GM19328 (cell line): ENCODE results near the gene C1orf21.

ENCODE experiments used
- ATAC-seq: cut with Tn5 transposase; IDR thresholded peaks from one replicate; pipeline ENCODE4 v1.9.1; 2021; ENCODE audit warnings: mild to moderate bottlenecking, moderate library complexity; ENCODE audit not compliant: unreplicated experiment

Gene C1orf21

GRCh38 chr1:184539580-184539979, 152.8 kb downstream of the C1orf21 start:
- no peak for ATAC-seq

- no peak for ATAC-seq
Measured at GRCh38 chr1:184541537-184542152, 154.8 kb downstream of the C1orf21 start.

GRCh38 chr1:184542291-184542690, 155.5 kb downstream of the C1orf21 start:
- ATAC-seq, result no peak

DNA sequence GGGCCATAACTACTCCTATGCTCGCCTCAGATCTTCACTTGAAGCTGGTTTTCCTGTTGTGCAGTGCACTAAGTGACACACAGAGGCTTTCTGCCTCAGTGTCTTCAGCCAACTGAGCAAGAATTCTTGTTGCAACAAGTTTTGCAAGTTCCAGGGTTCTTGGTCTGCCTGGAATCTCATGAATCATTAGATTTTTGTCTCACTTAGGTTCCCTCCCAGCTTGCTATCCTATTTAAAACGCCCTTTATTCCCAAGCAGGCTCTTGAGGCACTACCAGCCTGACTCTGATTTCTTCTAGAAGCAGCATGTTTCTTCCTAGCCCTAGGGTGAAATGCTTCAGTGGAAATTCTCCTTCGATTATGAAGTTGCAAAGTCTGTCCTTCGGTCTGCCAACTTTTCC, 158.8 kb downstream of the C1orf21 start:
- no peak for ATAC-seq

GRCh38 chr1:184552446-184552845, 165.6 kb downstream of the C1orf21 start:
- ATAC-seq, result no peak

- no peak for ATAC-seq
Measured at GRCh38 chr1:184553845-184554244, 167.0 kb downstream of the C1orf21 start.

GRCh38 chr1:184555665-184556641, 169.1 kb downstream of the C1orf21 start:
- no peak for ATAC-seq

DNA sequence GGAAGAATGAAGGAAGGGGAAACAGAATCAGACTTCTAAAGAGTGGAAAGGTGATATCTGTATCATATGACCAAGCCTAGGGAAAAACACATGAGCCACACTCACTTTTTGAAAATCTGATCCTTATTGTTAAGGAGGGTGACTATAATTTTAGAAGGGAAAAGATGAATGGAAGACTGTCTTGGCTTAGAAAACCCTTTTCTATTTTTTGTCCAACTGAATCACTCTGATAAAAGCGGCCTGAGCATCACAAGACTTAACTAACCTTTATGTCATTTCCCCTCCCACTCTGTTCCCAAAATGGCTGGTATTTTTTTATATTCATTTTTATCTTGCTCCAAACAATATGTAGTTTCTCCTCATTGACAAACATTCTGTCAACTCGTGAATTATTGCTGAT, 169.8 kb downstream of the C1orf21 start:
- no peak for ATAC-seq

- no peak for ATAC-seq
Measured at GRCh38 chr1:184557423-184558347, 170.9 kb downstream of the C1orf21 start.

- no peak for ATAC-seq
Measured at GRCh38 chr1:184558691-184559090, 171.9 kb downstream of the C1orf21 start.

- no peak for ATAC-seq
Measured at GRCh38 chr1:184559117-184559713, 172.4 kb downstream of the C1orf21 start.

DNA sequence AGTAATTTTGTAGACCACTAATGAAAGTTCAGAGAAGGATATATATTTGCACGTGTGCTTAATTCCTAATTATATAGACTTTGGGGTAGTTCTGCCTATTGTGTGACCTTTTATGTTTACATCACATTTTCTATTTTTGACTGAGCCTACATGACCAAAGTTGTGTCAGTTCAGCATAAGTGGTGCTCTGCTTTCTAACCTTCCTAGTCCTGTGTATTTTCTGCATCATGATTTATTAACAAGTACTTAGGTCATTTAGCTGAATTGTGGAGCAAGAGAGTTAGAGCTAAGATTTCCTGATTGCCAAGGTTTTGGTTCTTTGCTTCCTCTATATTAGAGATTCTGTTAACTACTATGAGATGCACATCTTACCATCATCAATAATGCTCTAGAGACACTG, 176.0 kb downstream of the C1orf21 start:
- ATAC-seq, result no peak

DNA sequence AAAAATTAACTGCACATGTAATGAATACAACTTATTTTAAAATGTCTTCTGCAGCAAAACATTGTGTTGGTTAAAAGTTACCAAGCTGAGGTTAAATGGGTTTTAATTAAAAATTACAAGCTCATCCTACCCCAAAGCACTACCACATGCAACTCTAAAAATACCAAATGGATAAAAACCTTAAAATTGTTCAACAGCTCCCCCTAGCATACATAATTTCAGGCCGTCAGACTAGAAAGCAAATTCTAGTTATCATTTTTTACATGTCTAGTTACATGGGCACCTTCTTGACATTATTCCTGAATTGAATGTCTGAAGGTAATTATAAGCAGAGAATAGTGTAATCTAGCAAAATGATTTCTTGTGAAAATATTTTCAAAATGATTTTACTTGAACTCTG, 176.5 kb downstream of the C1orf21 start:
- no peak for ATAC-seq

- no peak for ATAC-seq
Measured at GRCh38 chr1:184567009-184567408, 180.2 kb downstream of the C1orf21 start.

DNA sequence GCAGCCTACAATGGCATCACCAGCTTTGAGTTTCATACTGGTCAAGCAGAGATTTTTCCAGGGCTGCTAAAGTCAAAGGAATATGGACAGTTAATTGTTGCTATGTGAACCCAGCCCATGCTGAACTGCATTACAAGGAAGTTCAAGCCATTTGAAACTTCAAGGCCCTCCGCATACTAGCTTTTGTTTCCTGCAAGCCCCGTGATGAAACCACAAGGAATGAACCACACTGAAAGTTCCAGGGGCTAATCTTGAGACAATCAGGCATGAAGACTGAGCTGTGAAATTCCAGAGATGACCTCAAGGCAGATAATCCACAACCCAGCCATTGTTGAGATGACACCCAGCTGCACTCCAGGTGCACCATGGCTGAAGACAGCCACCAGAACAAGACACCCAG, 180.8 kb downstream of the C1orf21 start:
- ATAC-seq, result no peak

GRCh38 chr1:184568148-184568547, 181.3 kb downstream of the C1orf21 start:
- ATAC-seq, result no peak

DNA sequence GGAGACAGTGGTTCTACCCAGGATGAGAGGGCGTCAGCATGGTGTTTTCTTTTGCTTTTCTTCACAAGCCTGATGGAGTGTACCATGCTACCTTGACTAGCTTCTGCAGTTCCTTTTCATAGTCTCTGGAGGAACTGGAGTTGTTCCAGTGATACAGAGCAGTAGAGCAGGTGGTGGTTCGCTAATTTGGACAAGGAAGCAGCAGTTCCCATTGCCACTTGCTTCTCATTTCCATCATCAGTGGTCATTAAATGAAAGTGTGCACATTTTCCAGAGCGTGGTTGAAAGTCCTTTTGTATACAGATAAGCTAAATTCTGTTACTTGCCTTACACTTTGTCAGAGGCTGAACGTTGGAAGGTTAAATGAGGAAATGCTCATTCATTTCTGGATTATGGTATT, 182.3 kb downstream of the C1orf21 start:
- ATAC-seq, result no peak

GRCh38 chr1:184574588-184574987, 187.8 kb downstream of the C1orf21 start:
- ATAC-seq, result no peak

- ATAC-seq, result no peak
Measured at GRCh38 chr1:184576822-184577221, 190.0 kb downstream of the C1orf21 start.

- no peak for ATAC-seq
Measured at GRCh38 chr1:184577319-184577718, 190.5 kb downstream of the C1orf21 start.

DNA sequence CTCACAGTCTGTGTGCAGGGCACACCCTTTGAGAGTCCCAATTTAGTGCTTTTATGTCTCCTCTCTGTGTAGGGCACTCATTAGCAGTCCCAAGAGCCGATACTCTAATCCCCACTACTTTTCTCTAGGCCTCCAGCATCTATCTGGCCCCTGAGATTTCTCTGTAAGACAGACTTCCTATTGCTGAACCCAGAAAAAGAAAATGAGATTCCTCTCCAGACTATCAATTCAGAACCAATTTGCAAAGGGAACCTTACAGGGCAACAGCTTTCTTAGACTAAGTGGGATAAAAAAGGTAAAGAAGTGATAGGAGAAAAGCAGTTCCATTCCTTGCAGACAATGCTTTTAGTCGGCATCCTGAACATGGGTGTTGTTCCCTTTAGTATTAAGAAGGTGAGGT, 195.6 kb downstream of the C1orf21 start:
- no peak for ATAC-seq
